Measurements from ENCODE around the gene SPG7. TPM values are rescaled to one million over a fixed set of nuclear protein-coding genes. Genes with fewer than 3 reads are reported as not detected.
A peak's percentile ranks its signal among the peaks of the same experiment; 100 is the strongest.

The SPG7 gene
- total RNA-seq, 4 donors from 2014 or later: 102 to 178 (median 127) TPM

- H3K4me3 ChIP-seq: peak within 1 kb of the TSS; percentile 80 to 96 (median 90)
- no peaks in the 10 kb centered on the region for H3K27me3 ChIP-seq
- TF ChIP-seq POLR2A (IDR thresholded peaks at IDR 0.05) (peak; percentile 94 to 97), CTCF (IDR thresholded peaks at IDR 0.05) (peak in 2 of 5 experiments; percentile 20 to 39), EP300 (IDR thresholded peaks at IDR 0.05) (peak; percentile 72 to 98)
- peaks cover 5 to 61% (median 12%) of the 10 kb centered on the region in 3 donors for H3K36me3 ChIP-seq
- 0% methylated on average over 49 of the region's 87 CpGs for WGBS, 2 donors
- peak within 1 kb of the TSS; percentile 70 to 99 (median 98) for H3K27ac ChIP-seq
- H3K4me1 ChIP-seq: peaks cover 0 to 73% (median 28%) of the 10 kb centered on the region in 4 donors
- H3K9me3 ChIP-seq: no peaks in the 10 kb centered on the region
- peak; percentile 89 to 90 for DNase-seq (ENCODE audit: low spot score in 2 of 2)
Observed at GRCh38 chr16:89560378-89561141, 52.4 kb downstream of the SPG7 start, which contains the start of gene RPL13. RPL13 (plus strand) TSS chr16:89560682; CDS start chr16:89560960, 278 bp downstream.

- peak overlapping the region; percentile 80 to 96 (median 90) for H3K4me3 ChIP-seq
- peaks cover 0 to 81% (median 36%) of the 10 kb centered on the region in 4 donors for H3K4me1 ChIP-seq
- peaks cover 5 to 53% (median 12%) of the 10 kb centered on the region in 3 donors for H3K36me3 ChIP-seq
- H3K27me3 ChIP-seq: no peaks in the 10 kb centered on the region
- no peaks in the 10 kb centered on the region for H3K9me3 ChIP-seq
- 12 to 20% methylated on average over 17 to 43 of the region's 58 CpGs for WGBS, 2 donors
- peak overlapping the region; percentile 70 to 99 (median 98) for H3K27ac ChIP-seq
- TF ChIP-seq CTCF (IDR thresholded peaks at IDR 0.05): no peak
- no peak for TF ChIP-seq POLR2A (IDR thresholded peaks at IDR 0.05)
- TF ChIP-seq EP300 (IDR thresholded peaks at IDR 0.05): no peak
- DNase-seq (ENCODE audit: low spot score in 2 of 2): no peak
Observed at GRCh38 chr16:89561142-89561883, 53.1 kb downstream of the SPG7 start.

GRCh38 chr16:89561884-89562599, 53.8 kb downstream of the SPG7 start:
- TF ChIP-seq EP300 (IDR thresholded peaks at IDR 0.05): no peak
- TF ChIP-seq POLR2A (IDR thresholded peaks at IDR 0.05): no peak
- TF ChIP-seq CTCF (IDR thresholded peaks at IDR 0.05): no peak
- Histone ChIP-seq H3K36me3 (peaks cover 5 to 46% (median 12%) of the 10 kb centered on the region in 3 donors), H3K27ac (peak overlapping the region in 3 of 4 donors; percentile 98 to 99 (median 98)), H3K4me1 (peaks cover 0 to 81% (median 38%) of the 10 kb centered on the region in 4 donors), H3K4me3 (peak overlapping the region; percentile 80 to 96 (median 90)), H3K27me3 (no peaks in the 10 kb centered on the region), H3K9me3 (no peaks in the 10 kb centered on the region)
- WGBS, 2 donors: 64 to 69% methylated on average over 23 of the region's 23 CpGs
- DNase-seq (ENCODE audit: low spot score in 2 of 2): no peak

- peaks cover 5 to 48% (median 12%) of the 10 kb centered on the region in 3 donors for H3K36me3 ChIP-seq
- 81 to 85% methylated on average over 12 of the region's 12 CpGs for WGBS, 2 donors
- no peaks in the 10 kb centered on the region for H3K27me3 ChIP-seq
- no peak overlapping the region for H3K27ac ChIP-seq
- peaks cover 0 to 72% (median 35%) of the 10 kb centered on the region in 4 donors for H3K4me1 ChIP-seq
- H3K4me3 ChIP-seq: no peak overlapping the region
- no peak for DNase-seq (ENCODE audit: low spot score in 2 of 2)
- TF ChIP-seq POLR2A (IDR thresholded peaks at IDR 0.05) (no peak), EP300 (IDR thresholded peaks at IDR 0.05) (no peak), CTCF (IDR thresholded peaks at IDR 0.05) (no peak)
- H3K9me3 ChIP-seq: no peaks in the 10 kb centered on the region
Observed at GRCh38 chr16:89562939-89563338, 54.7 kb downstream of the SPG7 start.
